ENCODE data around the gene JCAD. TPM values are rescaled to one million over a fixed set of nuclear protein-coding genes. Genes with fewer than 3 reads are reported as not detected.

Gene JCAD
- total and polyA plus RNA-seq, 2 experiments from 2014 or later = 0.78 to 2.1 TPM

- Histone ChIP-seq H3K4me3 (no peak overlapping the region), H3K4me1 (ENCODE audit: insufficient read depth) (no peaks in the 10 kb centered on the region), H3K36me3 (ENCODE audit: insufficient read depth) (no peaks in the 10 kb centered on the region), H3K9me2 (ENCODE audit: insufficient read depth) (peaks cover 12% of the 10 kb centered on the region; the same call in 1 of the 2 replicates), H3F3A (replicated peaks; ENCODE audit: low read depth) (no peaks in the 10 kb centered on the region), H3K27me3 (ENCODE audit: insufficient read depth) (no peaks in the 10 kb centered on the region), H2AFZ (no peak overlapping the region), H3K79me2 (replicated peaks; ENCODE audit: insufficient read depth) (no peaks in the 10 kb centered on the region), H4K20me1 (replicated peaks; ENCODE audit: insufficient read depth) (no peaks in the 10 kb centered on the region), H3K27ac (ENCODE audit: low read depth) (no peak overlapping the region), H3K4me2 (no peak overlapping the region)
- no peak for DNase-seq (ENCODE audit: low spot score)
- Mint-ChIP-seq H3K36me3 (ENCODE audit: low read depth) (peaks cover 12% of the 10 kb centered on the region; the same call in 1 of the 3 replicates), H3K27me3 (ENCODE audit: insufficient read depth, low read depth, poor library complexity) (peaks cover 5% of the 10 kb centered on the region), H3K9me3 (peaks cover 16% of the 10 kb centered on the region; the same call in 2 of the 3 replicates), H3K4me3 (no peak overlapping the region), H3K27ac (no peak overlapping the region), H3K4me1 (0 out of 3 replicates have a peak, but pooled peaks cover 3% of the 10 kb centered on the region)
- no peak for ATAC-seq
- TF ChIP-seq JUNB (IDR thresholded peaks at IDR 0.05; ENCODE audit: unreplicated experiment) (no peak), ZNF462 (CRISPR knock-in tag; IDR thresholded peaks at IDR 0.05) (no peak), ETS1 (IDR thresholded peaks at IDR 0.05) (no peak), EZH2 (IDR thresholded peaks at IDR 0.05; ENCODE audit: low read depth, unreplicated experiment) (no peak), REST (IDR thresholded peaks at IDR 0.05; ENCODE audit: unreplicated experiment) (no peak), NANOG (IDR thresholded peaks at IDR 0.05; ENCODE audit: borderline replicate concordance) (no peak)
These were observed 85.5 kb downstream of the JCAD start for GRCh38 chr10:29973921-29974320.

All from GM23338 (cell line).